ENCODE measurements around the gene IMMT. TPM values are rescaled to one million over a fixed set of nuclear protein-coding genes. Genes with fewer than 3 reads are reported as not detected.

The IMMT gene
- polyA plus RNA-seq, 1 donor from 2014 or later: 45.9 TPM

GRCh38 chr2:86124683-86125082, 70.6 kb downstream of the IMMT start:
- no peaks in the 10 kb centered on the region for H4K20me1 ChIP-seq (ENCODE audit: insufficient read depth)
- H3K79me2 ChIP-seq (replicated peaks; ENCODE audit: insufficient read depth, low read length): no peaks in the 10 kb centered on the region
- no peak overlapping the region for H3K9ac ChIP-seq (ENCODE audit: low read length)
- TF ChIP-seq EZH2 (IDR thresholded peaks at IDR 0.05; ENCODE audit: borderline replicate concordance, insufficient read depth, low read length, poor library complexity, severe bottlenecking) (no peak), SMC3 (conservative IDR thresholded peaks at IDR 0.05; ENCODE audit: poor library complexity) (no peak), POLR2AphosphoS5 (IDR thresholded peaks at IDR 0.05) (no peak), EP300 (conservative IDR thresholded peaks at IDR 0.05; ENCODE audit: poor library complexity, severe bottlenecking) (no peak), RAD21 (conservative IDR thresholded peaks at IDR 0.05) (no peak), TAF1 (IDR thresholded peaks at IDR 0.05; ENCODE audit: low read depth) (no peak), CTCF (IDR thresholded peaks at IDR 0.05; ENCODE audit: poor library complexity, severe bottlenecking) (no peak), MXI1 (conservative IDR thresholded peaks at IDR 0.05; ENCODE audit: poor library complexity, severe bottlenecking) (no peak), REST (IDR thresholded peaks at IDR 0.05; ENCODE audit: borderline replicate concordance) (no peak)
- no peak overlapping the region for H2AFZ ChIP-seq (ENCODE audit: low read depth, low read length)
- peaks cover 14% of the 10 kb centered on the region for H3K36me3 ChIP-seq (ENCODE audit: insufficient read depth, low read length)
- no peak overlapping the region for H3K4me2 ChIP-seq (ENCODE audit: low read length)
- no peaks in the 10 kb centered on the region for H3K9me2 ChIP-seq (ENCODE audit: insufficient read depth, low read length)
- H3K4me3 ChIP-seq (ENCODE audit: low read length): no peak overlapping the region
- H3K27ac ChIP-seq (ENCODE audit: low read length): no peak overlapping the region
- H3F3A ChIP-seq (ENCODE audit: insufficient read depth, low read length, poor library complexity, severe bottlenecking): no peaks in the 10 kb centered on the region
- no peaks in the 10 kb centered on the region for H3K9me3 ChIP-seq (ENCODE audit: low read length)
- no peaks in the 10 kb centered on the region for H3K27me3 ChIP-seq (ENCODE audit: insufficient read depth, low read depth, low read length)

GRCh38 chr2:86123328-86123925, 71.8 kb downstream of the IMMT start:
- no peaks in the 10 kb centered on the region for H4K20me1 ChIP-seq (ENCODE audit: insufficient read depth)

More at GRCh38 chr2:86123328-86123925, 71.8 kb downstream of the IMMT start:
- Histone ChIP-seq H3K4me3 (ENCODE audit: low read length) (no peak overlapping the region), H3K27ac (ENCODE audit: low read length) (no peak overlapping the region), H2AFZ (ENCODE audit: low read depth, low read length) (no peak overlapping the region), H3K9me2 (ENCODE audit: insufficient read depth, low read length) (no peaks in the 10 kb centered on the region), H3K27me3 (ENCODE audit: insufficient read depth, low read depth, low read length) (no peaks in the 10 kb centered on the region), H3K9me3 (ENCODE audit: low read length) (no peaks in the 10 kb centered on the region), H3F3A (ENCODE audit: insufficient read depth, low read length, poor library complexity, severe bottlenecking) (no peaks in the 10 kb centered on the region), H3K79me2 (replicated peaks; ENCODE audit: insufficient read depth, low read length) (no peaks in the 10 kb centered on the region), H3K9ac (ENCODE audit: low read length) (no peak overlapping the region), H3K4me2 (ENCODE audit: low read length) (no peak overlapping the region), H3K36me3 (ENCODE audit: insufficient read depth, low read length) (peaks cover 16% of the 10 kb centered on the region)
- TF ChIP-seq SMC3 (conservative IDR thresholded peaks at IDR 0.05; ENCODE audit: poor library complexity) (no peak), POLR2AphosphoS5 (IDR thresholded peaks at IDR 0.05) (no peak), TAF1 (IDR thresholded peaks at IDR 0.05; ENCODE audit: low read depth) (no peak), RAD21 (conservative IDR thresholded peaks at IDR 0.05) (no peak), REST (IDR thresholded peaks at IDR 0.05; ENCODE audit: borderline replicate concordance) (no peak), MXI1 (conservative IDR thresholded peaks at IDR 0.05; ENCODE audit: poor library complexity, severe bottlenecking) (no peak), CTCF (IDR thresholded peaks at IDR 0.05; ENCODE audit: poor library complexity, severe bottlenecking) (no peak)

All from neural cell (in vitro differentiated cells).